GM21737 (cell line): ENCODE data around the gene RUSC1.
"Not testable (repeated sequence)": the region's sequence is repeated elsewhere in the genome, so short reads cannot be mapped to it uniquely, and the experiment has no call there.

Experiments
- ATAC-seq: cut with Tn5 transposase; IDR thresholded peaks from one replicate; pipeline ENCODE4 v1.9.1; 2021; ENCODE audit warnings: mild to moderate bottlenecking, moderate library complexity; ENCODE audit not compliant: unreplicated experiment

RUSC1 gene

GRCh38 chr1:155321639-155322503, 1.2 kb downstream of the RUSC1 start:
- ATAC-seq, result no peak

- ATAC-seq, result no peak
Measured at GRCh38 chr1:155322571-155322952, 1.9 kb downstream of the RUSC1 start.

- ATAC-seq, result peak; percentile 37
Measured at GRCh38 chr1:155322953-155323728, 2.4 kb downstream of the RUSC1 start.

GRCh38 chr1:155323729-155324036, 3.0 kb downstream of the RUSC1 start:
- ATAC-seq, result peak; percentile 36

GRCh38 chr1:155324037-155324716, 3.5 kb downstream of the RUSC1 start:
- peak; percentile 59 for ATAC-seq

GRCh38 chr1:155324717-155325602, 4.3 kb downstream of the RUSC1 start:
- no peak for ATAC-seq

- ATAC-seq, result no peak
Measured at GRCh38 chr1:155325603-155325893, 4.9 kb downstream of the RUSC1 start.

GRCh38 chr1:155326020-155326526, 5.4 kb downstream of the RUSC1 start:
- no peak for ATAC-seq

GRCh38 chr1:155326631-155327037, 5.9 kb downstream of the RUSC1 start:
- no peak for ATAC-seq

GRCh38 chr1:155327981-155328380, 7.3 kb downstream of the RUSC1 start:
- no peak for ATAC-seq

GRCh38 chr1:155328856-155329255, 8.2 kb downstream of the RUSC1 start:
- not testable (repeated sequence) for ATAC-seq

- ATAC-seq, result no peak
Measured at GRCh38 chr1:155329980-155330598, 9.4 kb downstream of the RUSC1 start.

GRCh38 chr1:155334962-155335361, 14.3 kb downstream of the RUSC1 start:
- no peak for ATAC-seq

- ATAC-seq, result no peak
Measured at GRCh38 chr1:155339515-155340097, 18.9 kb downstream of the RUSC1 start.

GRCh38 chr1:155342842-155343241, 22.1 kb downstream of the RUSC1 start:
- ATAC-seq, result no peak

GRCh38 chr1:155352631-155353030, 31.9 kb downstream of the RUSC1 start:
- no peak for ATAC-seq

GRCh38 chr1:155360051-155360450, 39.4 kb downstream of the RUSC1 start:
- no peak for ATAC-seq

- ATAC-seq, result no peak
Measured at GRCh38 chr1:155379180-155379579, 58.5 kb downstream of the RUSC1 start.

GRCh38 chr1:155379631-155380090, 59.0 kb downstream of the RUSC1 start:
- ATAC-seq, result no peak
